OCI-LY1 (cell line): Measurements from ENCODE around the gene USP40.

Experiments used
- H2AFZ ChIP-seq: fragments of 200-600 bp; sonication (generic), shearing (Covaris generic); 2 replicates; pipeline ENCODE4 v1.6.0; 2014; ENCODE audit warnings: antibody characterized with exemption, mild to moderate bottlenecking, low read length
- H3F3A ChIP-seq: fragments of 200-600 bp; sonication (generic), shearing (Covaris generic); 2 replicates; pipeline ENCODE4 v1.6.0; 2014; ENCODE audit warnings: mild to moderate bottlenecking, antibody characterized with exemption, low read length, moderate library complexity; ENCODE audit not compliant: insufficient read depth
- H3K27ac ChIP-seq: fragments of 200-600 bp; sonication (generic); 2 replicates; pipeline ENCODE4 v1.5.1; 2014; ENCODE audit warnings: low read length, mixed run types, mild to moderate bottlenecking, low read depth; ENCODE audit not compliant: poor library complexity, severe bottlenecking
- H3K27me3 ChIP-seq: fragments of 200-600 bp; sonication (generic); 2 replicates; pipeline ENCODE4 v1.6.0; 2014; ENCODE audit warnings: antibody characterized with exemption, mild to moderate bottlenecking, low read length, moderate library complexity; ENCODE audit not compliant: insufficient read depth
- H3K36me3 ChIP-seq: fragments of 200-600 bp; sonication (generic); 2 replicates; pipeline ENCODE4 v1.6.1; 2014; ENCODE audit warnings: mild to moderate bottlenecking, antibody characterized with exemption, low read length, moderate library complexity, mixed read lengths; ENCODE audit not compliant: insufficient read depth
- H3K4me1 ChIP-seq: fragments of 200-600 bp; sonication (generic); 2 replicates; pipeline ENCODE4 v1.5.1; 2014; ENCODE audit warnings: mild to moderate bottlenecking, low read length, moderate library complexity; ENCODE audit not compliant: insufficient read depth, severe bottlenecking
- H3K4me2 ChIP-seq: fragments of 200-600 bp; sonication (generic), shearing (Covaris generic); 2 replicates; pipeline ENCODE4 v1.6.1; 2014; ENCODE audit warnings: low read length
- H3K4me3 ChIP-seq: fragments of 200-600 bp; sonication (generic); 2 replicates; pipeline ENCODE4 v1.5.1; 2014; ENCODE audit warnings: low read length, low read depth, mild to moderate bottlenecking, mixed read lengths; ENCODE audit not compliant: poor library complexity, severe bottlenecking
- H3K79me2 ChIP-seq: fragments of 200-600 bp; shearing (Covaris generic); 2 replicates; pipeline ENCODE4 v1.6.1; 2016; ENCODE audit warnings: mixed run types, low read length, mixed read lengths; ENCODE audit not compliant: insufficient read depth
- H3K9ac ChIP-seq: fragments of 200-600 bp; sonication (generic), shearing (Covaris generic); 2 replicates; pipeline ENCODE4 v1.6.1; 2014; ENCODE audit warnings: mild to moderate bottlenecking, low read length, mixed read lengths
- H3K9me2 ChIP-seq: fragments of 200-600 bp; sonication (generic), shearing (Covaris generic); 2 replicates; pipeline ENCODE4 v1.6.1; 2014; ENCODE audit warnings: low read depth, mild to moderate bottlenecking, low read length, mixed read lengths
- H3K9me3 ChIP-seq: fragments of 200-600 bp; shearing (Covaris generic); 2 replicates; pipeline ENCODE4 v1.6.1; 2014; ENCODE audit warnings: low read length, mixed read lengths
- H4K20me1 ChIP-seq: fragments of 200-600 bp; sonication (generic), shearing (Covaris generic); 2 replicates; pipeline ENCODE4 v1.6.0; 2016; ENCODE audit warnings: mild to moderate bottlenecking, low read length; ENCODE audit not compliant: insufficient read depth
- EZH2 ChIP-seq: fragments of 200-600 bp; sonication (generic), shearing (Covaris generic); IDR thresholded peaks from 2 replicates; pipeline ENCODE4 v1.8.0; 2017; ENCODE audit warnings: borderline replicate concordance, mixed run types, mild to moderate bottlenecking, antibody characterized with exemption, low read length, moderate library complexity, mixed read lengths
- TF ChIP-seq, protein P1 (sequence below): fragments of 200-600 bp; sonication (generic), shearing (Covaris generic); IDR thresholded peaks from 2 replicates; pipeline ENCODE4 v1.5.1; 2017; ENCODE audit warnings: mild to moderate bottlenecking, antibody characterized with exemption, low read length, moderate library complexity, mixed read lengths

Gene USP40

DNA sequence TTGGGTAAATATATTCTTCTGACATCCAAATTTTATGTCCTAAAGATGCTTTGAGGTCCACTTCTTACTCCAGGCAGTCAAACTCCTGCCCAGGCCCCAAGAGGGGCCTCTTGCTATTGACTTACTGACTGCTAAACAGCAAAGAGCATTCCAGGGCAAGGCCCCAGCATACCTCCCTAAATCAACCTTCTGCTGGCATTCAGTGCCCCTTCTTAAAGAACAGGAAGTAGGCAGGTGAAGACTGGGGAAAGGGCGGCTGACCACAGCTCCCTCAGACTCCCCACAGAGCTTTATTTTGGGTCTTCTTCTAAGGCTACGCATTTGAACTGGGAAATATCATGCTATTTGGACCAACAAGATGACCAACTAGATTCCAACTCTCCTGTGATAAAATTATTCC, 68.9 kb downstream of the USP40 start:
- TF ChIP-seq, protein P1, sequence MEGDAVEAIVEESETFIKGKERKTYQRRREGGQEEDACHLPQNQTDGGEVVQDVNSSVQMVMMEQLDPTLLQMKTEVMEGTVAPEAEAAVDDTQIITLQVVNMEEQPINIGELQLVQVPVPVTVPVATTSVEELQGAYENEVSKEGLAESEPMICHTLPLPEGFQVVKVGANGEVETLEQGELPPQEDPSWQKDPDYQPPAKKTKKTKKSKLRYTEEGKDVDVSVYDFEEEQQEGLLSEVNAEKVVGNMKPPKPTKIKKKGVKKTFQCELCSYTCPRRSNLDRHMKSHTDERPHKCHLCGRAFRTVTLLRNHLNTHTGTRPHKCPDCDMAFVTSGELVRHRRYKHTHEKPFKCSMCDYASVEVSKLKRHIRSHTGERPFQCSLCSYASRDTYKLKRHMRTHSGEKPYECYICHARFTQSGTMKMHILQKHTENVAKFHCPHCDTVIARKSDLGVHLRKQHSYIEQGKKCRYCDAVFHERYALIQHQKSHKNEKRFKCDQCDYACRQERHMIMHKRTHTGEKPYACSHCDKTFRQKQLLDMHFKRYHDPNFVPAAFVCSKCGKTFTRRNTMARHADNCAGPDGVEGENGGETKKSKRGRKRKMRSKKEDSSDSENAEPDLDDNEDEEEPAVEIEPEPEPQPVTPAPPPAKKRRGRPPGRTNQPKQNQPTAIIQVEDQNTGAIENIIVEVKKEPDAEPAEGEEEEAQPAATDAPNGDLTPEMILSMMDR = no peak
- TF ChIP-seq EZH2 = no peak
- Histone ChIP-seq H3K9ac (no peak overlapping the region), H3K9me2 (no peaks in the 10 kb centered on the region), H3K9me3 (no peaks in the 10 kb centered on the region; the same call in 1 of the 2 replicates), H4K20me1 (no peaks in the 10 kb centered on the region), H3K36me3 (no peaks in the 10 kb centered on the region), H2AFZ (no peak overlapping the region), H3K4me2 (no peak overlapping the region), H3K4me3 (no peak overlapping the region), H3F3A (no peaks in the 10 kb centered on the region), H3K4me1 (peaks cover 9% of the 10 kb centered on the region), H3K27me3 (no peaks in the 10 kb centered on the region), H3K27ac (no peak overlapping the region), H3K79me2 (no peaks in the 10 kb centered on the region)

DNA sequence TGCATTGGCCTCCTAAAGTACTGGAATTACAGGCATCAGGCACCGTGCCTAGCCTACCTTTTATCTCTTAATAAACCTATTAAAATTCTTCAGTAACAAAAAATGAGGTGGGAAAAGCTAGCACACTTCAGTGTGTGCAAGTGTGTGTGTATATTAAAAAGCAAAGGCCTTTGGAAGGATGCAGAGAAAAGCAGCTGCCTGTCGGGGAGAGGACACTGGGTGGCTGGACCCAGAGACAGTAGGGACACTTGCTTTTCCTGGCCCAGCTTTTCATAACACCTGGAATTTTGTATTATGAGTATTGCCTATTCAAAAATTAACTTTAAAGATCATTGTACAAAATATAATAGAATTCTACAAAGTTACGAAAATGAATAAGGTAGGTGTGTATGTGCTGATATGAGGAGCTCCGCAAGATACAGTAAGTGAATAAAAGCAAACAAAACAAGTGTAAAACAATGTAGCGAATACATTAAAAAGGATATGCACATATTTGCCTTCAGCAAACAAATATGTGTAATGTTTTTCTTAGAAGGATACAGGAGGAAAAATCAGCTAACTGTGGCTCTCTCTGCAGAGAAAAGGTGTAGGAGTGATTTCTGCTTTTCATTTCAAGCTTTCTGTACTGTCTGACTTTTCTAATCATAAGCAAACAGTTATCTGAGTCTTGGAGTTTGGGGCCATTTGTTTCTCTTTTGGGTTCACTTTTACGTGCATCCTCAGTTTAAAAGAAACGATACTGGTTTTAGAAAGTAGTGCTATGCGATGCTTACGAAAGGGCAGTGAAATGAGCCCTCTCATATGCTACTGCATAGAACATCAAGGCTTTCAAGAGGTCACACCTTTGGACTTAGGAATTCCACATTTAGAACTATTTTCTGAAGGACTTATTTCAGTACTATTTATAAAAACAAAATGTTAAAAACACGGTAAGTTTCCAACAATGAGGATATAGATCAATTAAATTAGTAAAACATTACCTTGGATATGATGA, 70.8 kb downstream of the USP40 start:
- H3K9ac ChIP-seq = no peak overlapping the region
- peaks cover 9% of the 10 kb centered on the region for H3K4me1 ChIP-seq
- no peaks in the 10 kb centered on the region for H3K9me3 ChIP-seq
- H2AFZ ChIP-seq = no peak overlapping the region
- H3F3A ChIP-seq = no peaks in the 10 kb centered on the region
- H3K4me2 ChIP-seq = no peak overlapping the region
- H3K36me3 ChIP-seq = no peaks in the 10 kb centered on the region
- no peak overlapping the region for H3K27ac ChIP-seq
- no peaks in the 10 kb centered on the region for H4K20me1 ChIP-seq
- H3K9me2 ChIP-seq = no peaks in the 10 kb centered on the region
- H3K79me2 ChIP-seq = no peaks in the 10 kb centered on the region
- no peak overlapping the region for H3K4me3 ChIP-seq
- no peaks in the 10 kb centered on the region for H3K27me3 ChIP-seq
- TF ChIP-seq, protein P1 = no peak
- no peak for TF ChIP-seq EZH2

DNA sequence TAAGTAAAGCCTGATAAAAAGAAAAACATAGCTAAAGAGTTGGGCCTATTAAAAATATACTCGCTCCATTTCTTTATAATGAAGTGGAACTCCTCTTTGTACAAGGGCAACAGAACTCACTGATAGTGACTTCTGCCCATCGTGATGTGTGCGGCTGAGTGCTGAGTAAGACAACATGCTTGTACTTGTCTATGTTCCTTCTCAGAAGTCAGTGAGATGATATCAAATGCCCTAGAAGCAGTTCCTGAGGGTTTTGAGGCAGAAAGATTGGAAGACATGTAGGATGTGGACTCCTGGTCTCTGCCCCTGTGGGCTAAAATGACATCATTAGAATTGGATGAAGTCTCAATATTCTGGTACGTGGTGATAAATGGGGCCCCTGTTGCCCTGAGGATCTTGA, 73.8 kb downstream of the USP40 start:
- Histone ChIP-seq H3K27me3 (no peaks in the 10 kb centered on the region), H3K9ac (no peak overlapping the region), H3K9me2 (no peaks in the 10 kb centered on the region), H3K4me3 (no peak overlapping the region), H3K4me1 (peaks cover 2% of the 10 kb centered on the region), H3K9me3 (no peaks in the 10 kb centered on the region), H3K27ac (no peak overlapping the region), H3K4me2 (no peak overlapping the region), H3K79me2 (no peaks in the 10 kb centered on the region), H3K36me3 (no peaks in the 10 kb centered on the region), H3F3A (no peaks in the 10 kb centered on the region), H4K20me1 (no peaks in the 10 kb centered on the region), H2AFZ (no peak overlapping the region)
- no peak for TF ChIP-seq EZH2
- TF ChIP-seq, protein P1 = no peak
